Caco-2 (cell line): ENCODE measurements around the gene VPS35. TPM values are rescaled to one million over a fixed set of nuclear protein-coding genes. Genes with fewer than 3 reads are reported as not detected.

Source experiments
- BruUV-seq: library from RNA; stranded (reverse); fragments of 400-500 nt; replicated peaks from 2 replicates; lab custom pipeline; 2021; lab: Mats Ljungman, UMichigan
- CTCF ChIA-PET: fragments of 300-600 bp; sonication (Branson Sonifier 250); formaldehyde crosslinking; loops from one replicate; lab custom pipeline; 2022; ENCODE audit warnings: antibody characterized with exemption; lab: Charles Lee
- POLR2A ChIA-PET: fragments of 300-600 bp; sonication (Branson Sonifier 250); formaldehyde crosslinking; loops from one replicate; lab custom pipeline; 2022; ENCODE audit warnings: antibody characterized with exemption; lab: Charles Lee
- DNase-seq, 2 experiments: peaks; one replicate each; pipeline versions ENCODE4 v3.0.0 to v3.0.0-alpha.2; 2020 to 2022
- H3K27me3 ChIP-seq: replicated peaks from 2 replicates; pipeline ENCODE4 v1.6.0; 2011; ENCODE audit warnings: low read length; ENCODE audit not compliant: control insufficient read depth, insufficient read depth
- H3K36me3 ChIP-seq: 2 replicates; pipeline ENCODE4 v1.5.1; 2011; ENCODE audit warnings: low read length; ENCODE audit not compliant: control insufficient read depth, insufficient read depth
- H3K4me1 ChIP-seq: fragments of 250-450 bp; sonication (Bioruptor Pico); 2 replicates; pipeline ENCODE4 v1.5.1; 2020; ENCODE audit warnings: mild to moderate bottlenecking
- H3K4me3 ChIP-seq: 2 replicates; pipeline ENCODE4 v1.5.1; 2011; ENCODE audit warnings: low read depth, mild to moderate bottlenecking, control low read depth, low read length
- H3K9me3 ChIP-seq: fragments of 250-450 bp; sonication (Bioruptor Pico); 2 replicates; pipeline ENCODE4 v1.5.1; 2020; ENCODE audit warnings: mild to moderate bottlenecking, moderate library complexity
- H3K27ac Mint-ChIP-seq: one replicate; pipeline ENCODE4 v1.8.0; 2022; ENCODE audit warnings: mixed read lengths; ENCODE audit not compliant: unreplicated experiment
- H3K27me3 Mint-ChIP-seq: one replicate; pipeline ENCODE4 v1.8.0; 2022; ENCODE audit warnings: mixed read lengths; ENCODE audit not compliant: insufficient read depth, unreplicated experiment
- H3K36me3 Mint-ChIP-seq: one replicate; pipeline ENCODE4 v1.8.0; 2022; ENCODE audit warnings: mild to moderate bottlenecking, mixed read lengths; ENCODE audit not compliant: insufficient read depth, unreplicated experiment
- H3K4me1 Mint-ChIP-seq: one replicate; pipeline ENCODE4 v1.8.0; 2022; ENCODE audit warnings: low read depth, mixed read lengths; ENCODE audit not compliant: unreplicated experiment
- H3K4me3 Mint-ChIP-seq: one replicate; pipeline ENCODE4 v1.8.0; 2022; ENCODE audit warnings: mild to moderate bottlenecking, moderate library complexity, mixed read lengths; ENCODE audit not compliant: unreplicated experiment
- H3K9me3 Mint-ChIP-seq: one replicate; pipeline ENCODE4 v1.8.0; 2022; ENCODE audit warnings: mixed read lengths; ENCODE audit not compliant: unreplicated experiment
- intact Hi-C: fragments of 100-400 bp; cut with micrococcal nuclease; formaldehyde crosslinking; loops from one replicate; pipeline ENCODE4 v1.10.0; 2022; ENCODE audit not compliant: unreplicated experiment
- total RNA-seq: library from RNA; stranded (reverse); gene quantifications from 2 replicates; pipeline ENCODE4 v1.2.3, GENCODE V29; 2022
- TF ChIP-seq, protein P1 (sequence below), 2 experiments: fragments of 200-600 bp in 1 of 2; IDR thresholded peaks; 1 replicate in 1 of 2; 2 replicates in 1 of 2; pipeline versions ENCODE4 v1.5.1 to v1.8.0; 2011 to 2022; ENCODE audit warnings: antibody characterized with exemption in 1 of 2, control low read depth in 1 of 2, inconsistent platforms in 1 of 2, low read depth in 1 of 2, low read length in 1 of 2, mild to moderate bottlenecking in 1 of 2, moderate library complexity in 1 of 2; ENCODE audit not compliant: insufficient read depth in 1 of 2, severe bottlenecking in 1 of 2, unreplicated experiment in 1 of 2

VPS35 gene
- total RNA-seq, 1 experiment from 2014 or later, result 120 TPM

DNA sequence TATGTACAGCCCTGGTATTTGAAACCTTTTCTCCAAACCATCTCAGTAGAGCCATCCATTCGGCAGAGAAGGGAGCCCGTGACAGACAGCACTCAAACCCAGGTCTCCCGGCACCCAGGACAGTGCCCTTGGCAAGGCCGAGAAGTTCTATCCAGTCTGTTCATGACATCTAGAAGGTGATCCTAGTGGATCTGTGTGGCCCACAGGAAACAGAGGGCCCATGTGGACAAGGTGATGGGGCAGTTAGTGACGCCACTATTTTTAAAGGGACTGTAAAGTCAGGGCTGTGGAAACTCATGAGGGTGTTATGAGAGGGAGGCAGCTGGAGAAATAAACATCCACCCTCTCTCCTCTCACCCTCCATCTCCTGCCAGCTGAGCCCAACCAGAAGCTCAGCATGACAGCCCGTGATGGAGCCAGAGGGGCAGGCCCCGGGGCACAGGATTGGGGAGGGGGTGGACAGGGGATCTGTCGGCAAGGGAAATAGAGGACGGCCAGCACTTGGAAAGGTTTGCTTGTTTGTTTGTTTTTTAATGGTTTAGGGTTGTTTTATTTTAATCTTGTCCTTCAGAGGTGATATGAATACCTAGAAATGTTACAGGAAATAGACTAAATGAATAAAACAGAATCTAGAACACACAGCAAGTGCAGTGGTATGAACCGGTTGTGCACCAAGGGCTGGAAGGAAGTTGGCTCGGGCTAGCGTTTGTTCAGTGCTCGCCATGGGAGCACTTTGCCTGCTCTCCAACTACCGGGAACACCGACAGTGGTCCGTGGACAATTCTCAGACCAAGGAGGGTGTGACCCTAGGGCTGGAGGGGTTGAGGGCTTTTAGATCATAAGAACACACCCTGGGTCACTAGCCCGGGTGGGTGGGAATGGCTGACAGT is 42.1 kb upstream of the VPS35 start:
- Mint-ChIP-seq H3K27me3 (no peaks in the 10 kb centered on the region), H3K9me3 (peaks cover 9% of the 10 kb centered on the region), H3K4me3 (no peak overlapping the region), H3K36me3 (no peaks in the 10 kb centered on the region), H3K4me1 (no peaks in the 10 kb centered on the region), H3K27ac (no peak overlapping the region)
- H3K36me3 ChIP-seq, result no peaks in the 10 kb centered on the region
- no peaks in the 10 kb centered on the region for H3K27me3 ChIP-seq
- ChIA-PET POLR2A (no interaction called here), CTCF (no interaction called here)
- DNase-seq, result no peak
- TF ChIP-seq, protein P1, sequence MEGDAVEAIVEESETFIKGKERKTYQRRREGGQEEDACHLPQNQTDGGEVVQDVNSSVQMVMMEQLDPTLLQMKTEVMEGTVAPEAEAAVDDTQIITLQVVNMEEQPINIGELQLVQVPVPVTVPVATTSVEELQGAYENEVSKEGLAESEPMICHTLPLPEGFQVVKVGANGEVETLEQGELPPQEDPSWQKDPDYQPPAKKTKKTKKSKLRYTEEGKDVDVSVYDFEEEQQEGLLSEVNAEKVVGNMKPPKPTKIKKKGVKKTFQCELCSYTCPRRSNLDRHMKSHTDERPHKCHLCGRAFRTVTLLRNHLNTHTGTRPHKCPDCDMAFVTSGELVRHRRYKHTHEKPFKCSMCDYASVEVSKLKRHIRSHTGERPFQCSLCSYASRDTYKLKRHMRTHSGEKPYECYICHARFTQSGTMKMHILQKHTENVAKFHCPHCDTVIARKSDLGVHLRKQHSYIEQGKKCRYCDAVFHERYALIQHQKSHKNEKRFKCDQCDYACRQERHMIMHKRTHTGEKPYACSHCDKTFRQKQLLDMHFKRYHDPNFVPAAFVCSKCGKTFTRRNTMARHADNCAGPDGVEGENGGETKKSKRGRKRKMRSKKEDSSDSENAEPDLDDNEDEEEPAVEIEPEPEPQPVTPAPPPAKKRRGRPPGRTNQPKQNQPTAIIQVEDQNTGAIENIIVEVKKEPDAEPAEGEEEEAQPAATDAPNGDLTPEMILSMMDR (IDR thresholded peaks at IDR 0.05; ENCODE audit: insufficient read depth in 1 of 2, low read depth in 1 of 2, low read length in 1 of 2, severe bottlenecking in 1 of 2, unreplicated experiment in 1 of 2), result no peak
- no peaks in the 10 kb centered on the region for H3K4me1 ChIP-seq
- H3K9me3 ChIP-seq, result no peaks in the 10 kb centered on the region
- intact Hi-C loops, result no loop called here
- no peak overlapping the region for H3K4me3 ChIP-seq
- BruUV-seq, result no TSS peak

DNA sequence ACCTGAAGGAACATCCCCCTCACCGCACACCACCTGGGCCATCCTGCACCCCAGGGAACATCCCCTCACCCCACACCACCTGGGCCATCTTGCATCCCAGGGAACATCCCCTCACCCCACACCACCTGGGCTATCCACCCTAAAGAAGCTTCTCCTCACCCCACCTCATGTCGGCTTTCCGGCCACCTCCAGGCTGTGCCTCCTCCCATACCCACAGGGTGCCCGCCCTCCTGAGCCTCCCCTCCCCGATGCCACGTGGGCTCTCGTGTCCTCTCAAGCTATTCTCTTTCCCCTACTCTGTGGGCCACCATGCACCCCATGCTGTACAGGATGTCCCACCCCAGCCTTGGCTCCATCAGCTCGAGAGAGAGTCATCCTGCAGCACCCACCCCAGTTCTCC is 41.1 kb upstream of the VPS35 start:
- Histone ChIP-seq H3K4me3 (no peak overlapping the region), H3K4me1 (no peaks in the 10 kb centered on the region), H3K36me3 (no peaks in the 10 kb centered on the region), H3K27me3 (no peaks in the 10 kb centered on the region), H3K9me3 (no peaks in the 10 kb centered on the region)
- POLR2A ChIA-PET, result no interaction called here
- Mint-ChIP-seq H3K4me3 (no peak overlapping the region), H3K27me3 (no peaks in the 10 kb centered on the region), H3K9me3 (peaks cover 15% of the 10 kb centered on the region), H3K4me1 (no peaks in the 10 kb centered on the region), H3K27ac (no peak overlapping the region), H3K36me3 (no peaks in the 10 kb centered on the region)
- CTCF ChIA-PET, result no interaction called here
- TF ChIP-seq, protein P1 (IDR thresholded peaks at IDR 0.05; ENCODE audit: insufficient read depth in 1 of 2, low read depth in 1 of 2, low read length in 1 of 2, severe bottlenecking in 1 of 2, unreplicated experiment in 1 of 2), result no peak
- no TSS peak for BruUV-seq
- intact Hi-C loops, result no loop called here
- DNase-seq, result no peak

DNA sequence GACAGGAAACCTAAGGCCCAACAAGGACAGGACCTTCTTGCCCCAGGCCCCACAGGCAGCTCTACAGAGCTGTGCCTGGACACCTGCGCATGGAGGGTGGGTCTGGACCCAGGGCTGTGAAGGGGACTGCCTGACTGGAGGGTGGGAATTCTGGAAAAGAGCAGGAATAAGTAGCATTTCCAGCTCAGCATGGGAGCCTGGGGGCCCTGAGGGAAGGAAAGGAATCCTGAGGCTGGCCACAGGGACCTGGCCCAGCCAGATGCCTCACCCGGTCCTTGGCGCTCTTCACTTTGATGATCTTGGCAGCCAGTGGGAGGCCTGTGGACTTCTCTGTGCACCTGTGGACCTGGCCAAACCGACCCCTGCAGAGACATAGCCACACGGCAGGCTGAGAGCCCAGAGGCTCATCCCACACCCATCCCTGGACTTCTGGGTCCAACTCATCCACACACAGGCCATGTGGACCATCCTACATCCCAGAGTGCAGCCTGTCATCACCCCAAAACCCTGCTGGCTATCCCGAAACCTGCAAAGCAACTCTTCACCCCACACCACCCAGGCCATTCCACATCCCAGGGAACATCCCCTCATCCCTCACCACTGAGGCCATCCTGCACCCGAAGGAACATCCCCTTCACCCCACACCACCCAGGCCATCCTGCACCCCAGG is 40.5 kb upstream of the VPS35 start:
- Histone ChIP-seq H3K4me1 (no peaks in the 10 kb centered on the region), H3K4me3 (no peak overlapping the region), H3K27me3 (no peaks in the 10 kb centered on the region), H3K9me3 (no peaks in the 10 kb centered on the region; the same call in 1 of the 2 replicates), H3K36me3 (no peaks in the 10 kb centered on the region)
- TF ChIP-seq, protein P1 (IDR thresholded peaks at IDR 0.05; ENCODE audit: insufficient read depth in 1 of 2, low read depth in 1 of 2, low read length in 1 of 2, severe bottlenecking in 1 of 2, unreplicated experiment in 1 of 2), result no peak
- intact Hi-C loops, result no loop called here
- DNase-seq, result no peak
- ChIA-PET POLR2A (no interaction called here), CTCF (no interaction called here)
- no peak overlapping the region for H3K4me3 Mint-ChIP-seq
- H3K9me3 Mint-ChIP-seq, result peaks cover 15% of the 10 kb centered on the region
- no TSS peak for BruUV-seq
- no peaks in the 10 kb centered on the region for H3K4me1 Mint-ChIP-seq
- H3K27me3 Mint-ChIP-seq, result no peaks in the 10 kb centered on the region
- no peaks in the 10 kb centered on the region for H3K36me3 Mint-ChIP-seq
- no peak overlapping the region for H3K27ac Mint-ChIP-seq
